Measurements from ENCODE around the gene FHIT.

GRCh38 chr3:60771766-60772165, 479.5 kb downstream of the FHIT start:
- TF ChIP-seq, protein P1, sequence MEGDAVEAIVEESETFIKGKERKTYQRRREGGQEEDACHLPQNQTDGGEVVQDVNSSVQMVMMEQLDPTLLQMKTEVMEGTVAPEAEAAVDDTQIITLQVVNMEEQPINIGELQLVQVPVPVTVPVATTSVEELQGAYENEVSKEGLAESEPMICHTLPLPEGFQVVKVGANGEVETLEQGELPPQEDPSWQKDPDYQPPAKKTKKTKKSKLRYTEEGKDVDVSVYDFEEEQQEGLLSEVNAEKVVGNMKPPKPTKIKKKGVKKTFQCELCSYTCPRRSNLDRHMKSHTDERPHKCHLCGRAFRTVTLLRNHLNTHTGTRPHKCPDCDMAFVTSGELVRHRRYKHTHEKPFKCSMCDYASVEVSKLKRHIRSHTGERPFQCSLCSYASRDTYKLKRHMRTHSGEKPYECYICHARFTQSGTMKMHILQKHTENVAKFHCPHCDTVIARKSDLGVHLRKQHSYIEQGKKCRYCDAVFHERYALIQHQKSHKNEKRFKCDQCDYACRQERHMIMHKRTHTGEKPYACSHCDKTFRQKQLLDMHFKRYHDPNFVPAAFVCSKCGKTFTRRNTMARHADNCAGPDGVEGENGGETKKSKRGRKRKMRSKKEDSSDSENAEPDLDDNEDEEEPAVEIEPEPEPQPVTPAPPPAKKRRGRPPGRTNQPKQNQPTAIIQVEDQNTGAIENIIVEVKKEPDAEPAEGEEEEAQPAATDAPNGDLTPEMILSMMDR (IDR thresholded peaks at IDR 0.05 in 4 of 5, conservative IDR thresholded peaks at IDR 0.05 in 1 of 5) = no peak
- no peak for TF ChIP-seq POLR2A (IDR thresholded peaks at IDR 0.05)
